ENCODE measurements around the gene GREB1L. TPM values are rescaled to one million over a fixed set of nuclear protein-coding genes. Genes with fewer than 3 reads are reported as not detected.
"Not testable (repeated sequence)": the region's sequence is repeated elsewhere in the genome, so short reads cannot be mapped to it uniquely, and the experiment has no call there.

The GREB1L gene
- total and polyA plus RNA-seq, 4 donors, result 1.1 to 6.0 (median 3.9) TPM

- WGBS, 2 donors, result 51 to 56% methylated on average over 7 of the region's 7 CpGs
Measured at GRCh38 chr18:21369597-21369996, 127.6 kb downstream of the GREB1L start.

GRCh38 chr18:21383031-21383430 lies 141.0 kb downstream of the GREB1L start:
- Histone ChIP-seq H3K4me3 (ENCODE audit: low read length in 2 of 2) (no peak overlapping the region), H3K36me3 (ENCODE audit: control insufficient read depth in 1 of 2, insufficient read depth in 2 of 2, low read length in 1 of 2) (no peaks in the 10 kb centered on the region), H3K27ac (ENCODE audit: low read depth in 1 of 2, low read length in 2 of 2) (no peak overlapping the region), H3K27me3 (ENCODE audit: control insufficient read depth in 1 of 2, insufficient read depth in 2 of 2, low read length in 1 of 2) (no peaks in the 10 kb centered on the region), H3K4me1 (ENCODE audit: control insufficient read depth in 1 of 2, insufficient read depth in 2 of 2, low read length in 2 of 2) (no peaks in the 10 kb centered on the region), H3K9me3 (ENCODE audit: control insufficient read depth, low read length) (no peaks in the 10 kb centered on the region)
- ATAC-seq (ENCODE audit: low FRiP score), result no peak
- WGBS, 2 donors, result 97 to 99% methylated on average over 1 of the region's 1 CpG
- no peak for DNase-seq
- intact Hi-C loops (cut with DNase I), result no loop called here

More at GRCh38 chr18:21369597-21369996, 127.6 kb downstream of the GREB1L start:
- intact Hi-C loops (cut with DNase I), result loop anchor here in 1 of 2 donors (10.0 kb wide), 1 partner anchor 125 kb away; the partner anchor contains the start of gene GREB1L
- not testable (repeated sequence) for H3K4me3 ChIP-seq (ENCODE audit: low read length in 2 of 2); H3K27me3 ChIP-seq (ENCODE audit: control insufficient read depth in 1 of 2, insufficient read depth in 2 of 2, low read length in 1 of 2); H3K4me1 ChIP-seq (ENCODE audit: control insufficient read depth in 1 of 2, insufficient read depth in 2 of 2, low read length in 2 of 2); DNase-seq; H3K27ac ChIP-seq (ENCODE audit: low read depth in 1 of 2, low read length in 2 of 2); H3K9me3 ChIP-seq (ENCODE audit: control insufficient read depth, low read length); H3K36me3 ChIP-seq (ENCODE audit: control insufficient read depth in 1 of 2, insufficient read depth in 2 of 2, low read length in 1 of 2); ATAC-seq (ENCODE audit: low FRiP score)

- no peak overlapping the region for H3K27ac ChIP-seq (ENCODE audit: low read depth in 1 of 2, low read length in 2 of 2)
- no peaks in the 10 kb centered on the region for H3K9me3 ChIP-seq (ENCODE audit: control insufficient read depth, low read length)
- peaks cover 0 to 3% of the 10 kb centered on the region in 2 donors for H3K4me1 ChIP-seq (ENCODE audit: control insufficient read depth in 1 of 2, insufficient read depth in 2 of 2, low read length in 2 of 2)
- no peak overlapping the region for H3K4me3 ChIP-seq (ENCODE audit: low read length in 2 of 2)
- no peak for DNase-seq
- intact Hi-C loops (cut with DNase I), result loop anchor here in 1 of 2 donors (5.0 kb wide), 1 partner anchor 41 kb away; no protein-coding TSS in a partner anchor
- H3K27me3 ChIP-seq (ENCODE audit: control insufficient read depth in 1 of 2, insufficient read depth in 2 of 2, low read length in 1 of 2), result no peaks in the 10 kb centered on the region
- no peak for ATAC-seq (ENCODE audit: low FRiP score)
- 86 to 92% methylated on average over 11 of the region's 11 CpGs for WGBS, 2 donors
- H3K36me3 ChIP-seq (ENCODE audit: control insufficient read depth in 1 of 2, insufficient read depth in 2 of 2, low read length in 1 of 2), result no peaks in the 10 kb centered on the region
Measured at GRCh38 chr18:21386523-21387240, 144.7 kb downstream of the GREB1L start.

- H3K9me3 ChIP-seq (ENCODE audit: control insufficient read depth, low read length), result no peaks in the 10 kb centered on the region
- H3K4me1 ChIP-seq (ENCODE audit: control insufficient read depth in 1 of 2, insufficient read depth in 2 of 2, low read length in 2 of 2), result peaks cover 0 to 3% of the 10 kb centered on the region in 2 donors
- 7 to 9% methylated on average over 2 of the region's 2 CpGs for WGBS, 2 donors
- intact Hi-C loops (cut with DNase I), result loop anchor here in 1 of 2 donors (5.0 kb wide), 1 partner anchor 39 kb away; no protein-coding TSS in a partner anchor
- no peak overlapping the region for H3K4me3 ChIP-seq (ENCODE audit: low read length in 2 of 2)
- H3K27ac ChIP-seq (ENCODE audit: low read depth in 1 of 2, low read length in 2 of 2), result no peak overlapping the region
- no peak for ATAC-seq (ENCODE audit: low FRiP score)
- DNase-seq, result no peak
- no peaks in the 10 kb centered on the region for H3K36me3 ChIP-seq (ENCODE audit: control insufficient read depth in 1 of 2, insufficient read depth in 2 of 2, low read length in 1 of 2)
- H3K27me3 ChIP-seq (ENCODE audit: control insufficient read depth in 1 of 2, insufficient read depth in 2 of 2, low read length in 1 of 2), result no peaks in the 10 kb centered on the region
Measured at GRCh38 chr18:21387886-21388285, 145.9 kb downstream of the GREB1L start.

GRCh38 chr18:21389283-21389682 lies 147.3 kb downstream of the GREB1L start:
- 84 to 91% methylated on average over 2 of the region's 2 CpGs for WGBS, 2 donors
- Histone ChIP-seq H3K36me3 (ENCODE audit: control insufficient read depth in 1 of 2, insufficient read depth in 2 of 2, low read length in 1 of 2) (no peaks in the 10 kb centered on the region), H3K27me3 (ENCODE audit: control insufficient read depth in 1 of 2, insufficient read depth in 2 of 2, low read length in 1 of 2) (no peaks in the 10 kb centered on the region), H3K4me3 (ENCODE audit: low read length in 2 of 2) (no peak overlapping the region), H3K4me1 (ENCODE audit: control insufficient read depth in 1 of 2, insufficient read depth in 2 of 2, low read length in 2 of 2) (peaks cover 0 to 3% of the 10 kb centered on the region in 2 donors), H3K9me3 (ENCODE audit: control insufficient read depth, low read length) (no peaks in the 10 kb centered on the region), H3K27ac (ENCODE audit: low read depth in 1 of 2, low read length in 2 of 2) (no peak overlapping the region)
- ATAC-seq (ENCODE audit: low FRiP score) (no peak), DNase-seq (no peak)
- intact Hi-C loops (cut with DNase I), result loop anchor here in 1 of 2 donors (5.0 kb wide), 1 partner anchor 38 kb away; no protein-coding TSS in a partner anchor

- Histone ChIP-seq H3K27me3 (ENCODE audit: control insufficient read depth in 1 of 2, insufficient read depth in 2 of 2, low read length in 1 of 2) (no peaks in the 10 kb centered on the region), H3K36me3 (ENCODE audit: control insufficient read depth in 1 of 2, insufficient read depth in 2 of 2, low read length in 1 of 2) (no peaks in the 10 kb centered on the region), H3K9me3 (ENCODE audit: control insufficient read depth, low read length) (no peaks in the 10 kb centered on the region), H3K4me3 (ENCODE audit: low read length in 2 of 2) (no peak overlapping the region), H3K27ac (ENCODE audit: low read depth in 1 of 2, low read length in 2 of 2) (no peak overlapping the region), H3K4me1 (ENCODE audit: control insufficient read depth in 1 of 2, insufficient read depth in 2 of 2, low read length in 2 of 2) (peaks cover 0 to 3% of the 10 kb centered on the region in 2 donors)
- DNase-seq, result no peak
- 96 to 97% methylated on average over 1 of the region's 1 CpG for WGBS, 2 donors
- no peak for ATAC-seq (ENCODE audit: low FRiP score)
- intact Hi-C loops (cut with DNase I), result loop anchor here (5.0 to 10.0 kb wide), 2 partner anchors 37 to 465 kb away; no protein-coding TSS in a partner anchor
Measured at GRCh38 chr18:21389903-21390302, 147.9 kb downstream of the GREB1L start.

- H3K27me3 ChIP-seq (ENCODE audit: control insufficient read depth in 1 of 2, insufficient read depth in 2 of 2, low read length in 1 of 2), result no peaks in the 10 kb centered on the region
- H3K27ac ChIP-seq (ENCODE audit: low read depth in 1 of 2, low read length in 2 of 2), result no peak overlapping the region
- WGBS, 2 donors, result 82 to 83% methylated on average over 3 of the region's 3 CpGs
- ATAC-seq (ENCODE audit: low FRiP score), result no peak
- intact Hi-C loops (cut with DNase I), result loop anchor here in 1 of 2 donors (10.0 kb wide), 1 partner anchor 464 kb away; no protein-coding TSS in a partner anchor
- H3K36me3 ChIP-seq (ENCODE audit: control insufficient read depth in 1 of 2, insufficient read depth in 2 of 2, low read length in 1 of 2), result no peaks in the 10 kb centered on the region
- H3K4me3 ChIP-seq (ENCODE audit: low read length in 2 of 2), result no peak overlapping the region
- no peaks in the 10 kb centered on the region for H3K9me3 ChIP-seq (ENCODE audit: control insufficient read depth, low read length)
- H3K4me1 ChIP-seq (ENCODE audit: control insufficient read depth in 1 of 2, insufficient read depth in 2 of 2, low read length in 2 of 2), result peaks cover 0 to 3% of the 10 kb centered on the region in 2 donors
- no peak for DNase-seq
Measured at GRCh38 chr18:21391074-21391673, 149.1 kb downstream of the GREB1L start.

GRCh38 chr18:21393986-21394385 lies 152.0 kb downstream of the GREB1L start:
- H3K4me1 ChIP-seq (ENCODE audit: control insufficient read depth in 1 of 2, insufficient read depth in 2 of 2, low read length in 2 of 2), result no peaks in the 10 kb centered on the region
- H3K27ac ChIP-seq (ENCODE audit: low read depth in 1 of 2, low read length in 2 of 2), result no peak overlapping the region
- no peaks in the 10 kb centered on the region for H3K27me3 ChIP-seq (ENCODE audit: control insufficient read depth in 1 of 2, insufficient read depth in 2 of 2, low read length in 1 of 2)
- ATAC-seq (ENCODE audit: low FRiP score) (peak; percentile 73), DNase-seq (no peak)
- WGBS, 2 donors, result 6 to 12% methylated on average over 3 of the region's 3 CpGs
- H3K9me3 ChIP-seq (ENCODE audit: control insufficient read depth, low read length), result no peaks in the 10 kb centered on the region
- H3K4me3 ChIP-seq (ENCODE audit: low read length in 2 of 2), result no peak overlapping the region
- H3K36me3 ChIP-seq (ENCODE audit: control insufficient read depth in 1 of 2, insufficient read depth in 2 of 2, low read length in 1 of 2), result no peaks in the 10 kb centered on the region
- intact Hi-C loops (cut with DNase I), result loop anchor here in 1 of 2 donors (10.0 kb wide), 1 partner anchor 461 kb away; no protein-coding TSS in a partner anchor
